Measurements from ENCODE around the gene GP1BB. TPM values are rescaled to one million over a fixed set of nuclear protein-coding genes. Genes with fewer than 3 reads are reported as not detected.

The GP1BB gene
- total and polyA plus RNA-seq, 8 donors: 3.3 to 11.1 (median 5.4) TPM; not detected in 1

GRCh38 chr22:19688301-19689290 lies 34.7 kb upstream of the GP1BB start:
- Histone ChIP-seq H3K9me3 (no peaks in the 10 kb centered on the region), H3K27me3 (peaks cover 0 to 43% of the 10 kb centered on the region in 2 donors), H3K36me3 (no peaks in the 10 kb centered on the region), H3K27ac (peak overlapping the region in 1 of 2 donors; percentile 71), H3K4me1 (peaks cover 0 to 17% of the 10 kb centered on the region in 2 donors), H3K4me3 (no peak overlapping the region)
- ATAC-seq: no peak
- DNase-seq: no peak
- intact Hi-C loops (cut with DNase I): no loop called here
- TF ChIP-seq, protein P1, sequence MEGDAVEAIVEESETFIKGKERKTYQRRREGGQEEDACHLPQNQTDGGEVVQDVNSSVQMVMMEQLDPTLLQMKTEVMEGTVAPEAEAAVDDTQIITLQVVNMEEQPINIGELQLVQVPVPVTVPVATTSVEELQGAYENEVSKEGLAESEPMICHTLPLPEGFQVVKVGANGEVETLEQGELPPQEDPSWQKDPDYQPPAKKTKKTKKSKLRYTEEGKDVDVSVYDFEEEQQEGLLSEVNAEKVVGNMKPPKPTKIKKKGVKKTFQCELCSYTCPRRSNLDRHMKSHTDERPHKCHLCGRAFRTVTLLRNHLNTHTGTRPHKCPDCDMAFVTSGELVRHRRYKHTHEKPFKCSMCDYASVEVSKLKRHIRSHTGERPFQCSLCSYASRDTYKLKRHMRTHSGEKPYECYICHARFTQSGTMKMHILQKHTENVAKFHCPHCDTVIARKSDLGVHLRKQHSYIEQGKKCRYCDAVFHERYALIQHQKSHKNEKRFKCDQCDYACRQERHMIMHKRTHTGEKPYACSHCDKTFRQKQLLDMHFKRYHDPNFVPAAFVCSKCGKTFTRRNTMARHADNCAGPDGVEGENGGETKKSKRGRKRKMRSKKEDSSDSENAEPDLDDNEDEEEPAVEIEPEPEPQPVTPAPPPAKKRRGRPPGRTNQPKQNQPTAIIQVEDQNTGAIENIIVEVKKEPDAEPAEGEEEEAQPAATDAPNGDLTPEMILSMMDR (IDR thresholded peaks at IDR 0.05): no peak

DNA sequence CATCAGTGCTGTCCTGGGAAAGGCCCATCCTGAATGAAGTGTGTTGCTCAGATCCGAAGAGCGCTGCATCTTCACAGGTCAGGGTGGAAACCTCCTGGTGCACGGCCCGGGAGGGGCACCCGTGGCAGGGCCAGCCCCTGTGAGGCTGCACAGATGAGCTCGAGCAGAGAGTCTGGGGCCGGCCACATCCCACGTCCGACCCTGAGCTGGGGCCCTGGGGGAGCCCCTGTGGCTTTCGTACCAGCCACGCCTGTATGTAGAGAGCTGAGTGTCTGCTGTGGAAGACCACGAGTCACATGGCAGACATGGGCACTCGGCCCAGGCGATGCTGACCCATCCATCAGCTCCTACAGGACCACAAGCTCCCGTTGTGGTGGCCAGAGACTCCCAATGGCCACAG lies 33.9 kb upstream of the GP1BB start:
- Histone ChIP-seq H3K36me3 (no peaks in the 10 kb centered on the region), H3K4me1 (peaks cover 0 to 17% of the 10 kb centered on the region in 2 donors), H3K27me3 (peaks cover 0 to 43% of the 10 kb centered on the region in 2 donors), H3K9me3 (no peaks in the 10 kb centered on the region), H3K4me3 (no peak overlapping the region), H3K27ac (no peak overlapping the region)
- intact Hi-C loops (cut with DNase I): no loop called here
- ATAC-seq (no peak), DNase-seq (no peak)
- TF ChIP-seq, protein P1 (IDR thresholded peaks at IDR 0.05): no peak

GRCh38 chr22:19691007-19691720 lies 32.2 kb upstream of the GP1BB start:
- intact Hi-C loops (cut with DNase I): no loop called here
- TF ChIP-seq, protein P1 (IDR thresholded peaks at IDR 0.05): no peak
- Histone ChIP-seq H3K4me1 (peaks cover 0 to 17% of the 10 kb centered on the region in 2 donors), H3K9me3 (no peaks in the 10 kb centered on the region), H3K27ac (no peak overlapping the region), H3K4me3 (no peak overlapping the region), H3K27me3 (peaks cover 0 to 43% of the 10 kb centered on the region in 2 donors), H3K36me3 (no peaks in the 10 kb centered on the region)
- ATAC-seq (no peak), DNase-seq (no peak)

DNA sequence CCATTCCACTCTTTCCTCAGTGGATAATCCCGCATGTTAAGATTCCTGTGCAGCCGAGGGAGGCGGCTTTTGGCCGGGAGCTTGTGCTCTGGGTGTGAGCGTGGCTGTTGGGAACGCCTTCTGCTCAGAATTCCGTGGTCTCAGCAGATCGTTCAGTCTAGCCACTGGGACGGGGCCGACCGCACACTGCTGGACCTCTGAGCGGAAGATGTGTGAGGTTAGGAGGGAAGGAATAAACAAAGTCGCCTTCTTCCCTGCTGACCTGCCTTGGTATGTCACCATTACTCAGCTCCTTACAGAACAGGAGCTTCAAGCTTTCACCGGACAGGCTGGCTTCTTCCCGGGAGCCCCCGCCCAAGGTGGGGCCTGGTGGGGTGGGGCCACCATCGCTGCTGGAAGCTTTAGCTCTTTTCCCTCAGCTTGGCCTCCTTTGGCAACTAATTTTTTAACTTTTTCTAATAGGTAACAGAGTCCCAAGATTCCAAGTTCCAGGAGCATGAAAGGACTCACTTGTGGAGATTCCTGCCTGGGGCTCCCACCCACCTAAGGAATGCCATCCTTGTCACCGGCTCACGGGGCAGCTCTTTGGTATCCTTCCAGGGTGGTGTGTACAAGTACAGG lies 31.5 kb upstream of the GP1BB start:
- Histone ChIP-seq H3K27me3 (peaks cover 0 to 43% of the 10 kb centered on the region in 2 donors), H3K27ac (no peak overlapping the region), H3K4me3 (no peak overlapping the region), H3K9me3 (no peaks in the 10 kb centered on the region), H3K36me3 (no peaks in the 10 kb centered on the region), H3K4me1 (peaks cover 0 to 17% of the 10 kb centered on the region in 2 donors)
- TF ChIP-seq, protein P1 (IDR thresholded peaks at IDR 0.05): no peak
- peak in 1 of 4 donors; percentile 37 for DNase-seq
- intact Hi-C loops (cut with DNase I): no loop called here
- ATAC-seq: peak; percentile 74
